H9 (cell line): ENCODE results near the gene PRKCA. TPM values are rescaled to one million over a fixed set of nuclear protein-coding genes. Genes with fewer than 3 reads are reported as not detected.

ENCODE experiments used
- DNase-seq: peaks from one replicate; pipeline ENCODE4 v3.0.0-alpha.2; 2017
- H2AFZ ChIP-seq: one replicate; pipeline ENCODE4 v1.6.1; 2013; ENCODE audit warnings: mild to moderate bottlenecking, low read length, control low read depth, moderate library complexity
- H2AK5ac ChIP-seq: 2 replicates; pipeline ENCODE4 v1.6.1; 2013; ENCODE audit warnings: low read length, control low read depth, mixed read lengths; ENCODE audit not compliant: insufficient read length
- H2BK120ac ChIP-seq: one replicate; pipeline ENCODE4 v1.6.1; 2013; ENCODE audit warnings: low read depth, mild to moderate bottlenecking, low read length, control low read depth, inconsistent platforms; ENCODE audit not compliant: poor library complexity, severe bottlenecking
- H2BK12ac ChIP-seq: 2 replicates; pipeline ENCODE4 v1.6.1; 2013; ENCODE audit warnings: low read length, control low read depth, mixed read lengths, low read depth; ENCODE audit not compliant: insufficient read length
- H2BK15ac ChIP-seq: 2 replicates; pipeline ENCODE4 v1.6.1; 2013; ENCODE audit warnings: low read depth, low read length, control low read depth
- H2BK20ac ChIP-seq: one replicate; pipeline ENCODE4 v1.6.1; 2013; ENCODE audit warnings: low read depth, mild to moderate bottlenecking, low read length, control low read depth, inconsistent platforms; ENCODE audit not compliant: poor library complexity, severe bottlenecking
- H2BK5ac ChIP-seq: 2 replicates; pipeline ENCODE4 v1.6.1; 2013; ENCODE audit warnings: low read length, control low read depth, mixed read lengths; ENCODE audit not compliant: insufficient read length
- H3K14ac ChIP-seq: 2 replicates; pipeline ENCODE4 v1.6.1; 2013; ENCODE audit warnings: low read length, control low read depth; ENCODE audit not compliant: insufficient read depth
- H3K18ac ChIP-seq: 2 replicates; pipeline ENCODE4 v1.6.1; 2013; ENCODE audit warnings: low read depth, mild to moderate bottlenecking, mixed read lengths, low read length, control low read depth; ENCODE audit not compliant: insufficient read length
- H3K23ac ChIP-seq: 2 replicates; pipeline ENCODE4 v1.6.1; 2013; ENCODE audit warnings: low read length, control low read depth, mixed read lengths, low read depth; ENCODE audit not compliant: insufficient read length
- H3K23me2 ChIP-seq: 2 replicates; pipeline ENCODE4 v1.6.1; 2013; ENCODE audit warnings: low read depth, mild to moderate bottlenecking, mixed read lengths, low read length, control low read depth; ENCODE audit not compliant: insufficient read length, poor library complexity, severe bottlenecking
- H3K27ac ChIP-seq: 2 replicates; pipeline ENCODE4 v1.5.1; 2013; ENCODE audit warnings: low read length, control low read depth, mixed read lengths, low read depth; ENCODE audit not compliant: insufficient read length
- H3K27me3 ChIP-seq: 2 replicates; pipeline ENCODE4 v1.6.1; 2013; ENCODE audit warnings: low read length, control low read depth, inconsistent platforms; ENCODE audit not compliant: insufficient read depth
- H3K4ac ChIP-seq: 2 replicates; pipeline ENCODE4 v1.6.1; 2013; ENCODE audit warnings: low read depth, mild to moderate bottlenecking, control low read depth, inconsistent platforms, low read length, moderate library complexity
- H3K4me1 ChIP-seq: 2 replicates; pipeline ENCODE4 v1.6.1; 2013; ENCODE audit warnings: low read length, control low read depth, inconsistent platforms; ENCODE audit not compliant: insufficient read depth
- H3K4me2 ChIP-seq: 2 replicates; pipeline ENCODE4 v1.6.1; 2013; ENCODE audit warnings: low read length, control low read depth, mixed read lengths; ENCODE audit not compliant: insufficient read length, insufficient read depth
- H3K56ac ChIP-seq: 2 replicates; pipeline ENCODE4 v1.6.1; 2013; ENCODE audit warnings: low read depth, mild to moderate bottlenecking, mixed read lengths, low read length, control low read depth; ENCODE audit not compliant: insufficient read length
- H3K79me1 ChIP-seq: 2 replicates; pipeline ENCODE4 v1.6.1; 2013; ENCODE audit warnings: low read depth, mild to moderate bottlenecking, moderate library complexity, low read length, control low read depth, inconsistent platforms; ENCODE audit not compliant: insufficient read depth, poor library complexity, severe bottlenecking
- H3K79me2 ChIP-seq: 2 replicates; pipeline ENCODE4 v1.6.1; 2013; ENCODE audit warnings: low read length, control low read depth, inconsistent platforms; ENCODE audit not compliant: insufficient read depth
- H3K9ac ChIP-seq: 2 replicates; pipeline ENCODE4 v1.6.1; 2013; ENCODE audit warnings: low read length, control low read depth, mixed read lengths; ENCODE audit not compliant: insufficient read length; ENCODE audit errors: extremely low read depth
- H3K9me3 ChIP-seq: one replicate; pipeline ENCODE4 v1.6.1; 2013; ENCODE audit warnings: low read depth, low read length, inconsistent platforms; ENCODE audit not compliant: control insufficient read depth
- H3T11ph ChIP-seq: one replicate; pipeline ENCODE4 v1.6.1; 2013; ENCODE audit warnings: mild to moderate bottlenecking, low read length, control low read depth, inconsistent platforms
- H4K20me1 ChIP-seq: one replicate; pipeline ENCODE4 v1.6.1; 2013; ENCODE audit not compliant: control insufficient read depth, insufficient read length, insufficient read depth
- H4K5ac ChIP-seq: 2 replicates; pipeline ENCODE4 v1.6.1; 2013; ENCODE audit warnings: low read depth, mild to moderate bottlenecking, mixed read lengths, low read length, control low read depth; ENCODE audit not compliant: insufficient read length
- H4K8ac ChIP-seq: replicated peaks from 2 replicates; pipeline ENCODE4 v1.6.1; 2013; ENCODE audit warnings: low read length, control low read depth, mixed read lengths, low read depth; ENCODE audit not compliant: insufficient read length
- H4K91ac ChIP-seq: 2 replicates; pipeline ENCODE4 v1.6.1; 2013; ENCODE audit warnings: low read depth, mild to moderate bottlenecking, moderate library complexity, mixed read lengths, low read length, control low read depth; ENCODE audit not compliant: insufficient read length
- H3K27ac Mint-ChIP-seq, 3 experiments: 2 replicates in 2 of 3; 3 replicates in 1 of 3; pipeline ENCODE4 v1.8.0; 2020 to 2021; ENCODE audit warnings: mixed read lengths in 3 of 3, mild to moderate bottlenecking in 1 of 3, moderate library complexity in 1 of 3
- H3K27me3 Mint-ChIP-seq: 2 replicates; pipeline ENCODE4 v1.8.0; 2021; ENCODE audit warnings: low read depth, mild to moderate bottlenecking, moderate library complexity, mixed read lengths
- H3K36me3 Mint-ChIP-seq, 3 experiments: 2 replicates in 2 of 3; 3 replicates in 1 of 3; pipeline ENCODE4 v1.8.0; 2020 to 2021; ENCODE audit warnings: low read depth in 3 of 3, mixed read lengths in 3 of 3; ENCODE audit not compliant: insufficient read depth in 1 of 3
- H3K4me1 Mint-ChIP-seq, 2 experiments: 2 replicates each; pipeline ENCODE4 v1.8.0; 2020; ENCODE audit warnings: mixed read lengths in 2 of 2
- H3K4me3 Mint-ChIP-seq, 2 experiments: 2 replicates in 1 of 2; 3 replicates in 1 of 2; pipeline ENCODE4 v1.8.0; 2020 to 2021; ENCODE audit warnings: mild to moderate bottlenecking in 2 of 2, mixed read lengths in 2 of 2, moderate library complexity in 1 of 2
- H3K9me3 Mint-ChIP-seq, 2 experiments: 2 replicates in 1 of 2; 3 replicates in 1 of 2; pipeline ENCODE4 v1.8.0; 2020; ENCODE audit warnings: mild to moderate bottlenecking in 2 of 2, mixed read lengths in 2 of 2, moderate library complexity in 1 of 2
- WGBS: extraction: QIAGEN DNeasy Blood & Tissue Kit; methylation state at CpG from one replicate; pipeline ENCODE4 v1.1.7; 2013; ENCODE audit warnings: missing lambda C conversion rate, low lambda C conversion rate, mixed read lengths; ENCODE audit not compliant: insufficient read length; ENCODE audit errors: extremely low coverage; 5-methylcytosine and 5-hydroxymethylcytosine counted together
- total RNA-seq: library from RNA; stranded (reverse); gene quantifications from 2 replicates; pipeline ENCODE4 v1.2.1, GENCODE V29; 2021
- TF ChIP-seq, protein P1 (sequence below): fragments of 200-600 bp; sonication (generic); conservative IDR thresholded peaks from 3 replicates; pipeline ENCODE4 v1.8.0; 2021; ENCODE audit warnings: antibody characterized with exemption, mild to moderate bottlenecking

The PRKCA gene
- total RNA-seq, 1 experiment from 2014 or later, result 10.5 TPM

DNA sequence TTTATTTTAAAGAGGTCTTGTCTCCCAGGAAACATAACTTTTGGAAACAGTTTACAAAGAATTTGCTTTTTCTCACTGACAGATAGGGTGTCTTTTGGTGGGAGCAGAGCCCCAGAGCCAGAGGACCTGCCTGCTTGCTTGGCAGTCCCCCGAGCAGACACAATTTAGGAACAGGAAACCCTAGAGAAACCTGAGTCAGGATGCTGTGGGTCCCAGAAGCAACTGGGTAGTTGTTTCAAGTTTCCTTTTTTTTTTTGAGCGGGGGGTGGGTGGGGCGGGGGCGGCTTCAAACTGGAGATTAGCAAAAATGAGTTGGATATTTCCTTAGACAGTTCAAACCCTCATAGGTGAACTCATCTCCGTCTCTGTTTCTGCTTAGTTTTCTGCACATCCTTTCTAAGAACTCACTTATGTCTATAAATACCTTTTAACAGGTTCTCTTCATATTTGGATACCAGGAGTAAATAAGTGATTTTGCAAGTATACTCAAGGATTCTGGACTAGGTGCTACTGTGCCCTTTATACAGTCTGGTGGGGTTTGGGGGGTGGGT is 135.1 kb downstream of the PRKCA start:
- H3K27ac ChIP-seq, result no peak overlapping the region
- H4K20me1 ChIP-seq, result no peaks in the 10 kb centered on the region
- no peak overlapping the region for H4K91ac ChIP-seq
- no peak overlapping the region for H3K23ac ChIP-seq
- H4K8ac ChIP-seq, result no peak overlapping the region
- no peaks in the 10 kb centered on the region for H3K23me2 ChIP-seq
- no peak overlapping the region for H2BK5ac ChIP-seq
- DNase-seq, result no peak
- Mint-ChIP-seq H3K9me3 (no peaks in the 10 kb centered on the region), H3K27me3 (no peaks in the 10 kb centered on the region), H3K36me3 (no peaks in the 10 kb centered on the region), H3K4me3 (no peak overlapping the region), H3K27ac (no peak overlapping the region), H3K4me1 (peaks cover 5 to 7% of the 10 kb centered on the region in 2 experiments; a peak in 2 of 4 replicates)
- H3K14ac ChIP-seq, result no peak overlapping the region
- H2BK20ac ChIP-seq, result no peak overlapping the region
- no peak overlapping the region for H3K9ac ChIP-seq
- H2BK15ac ChIP-seq, result no peak overlapping the region
- H3K4me2 ChIP-seq, result no peak overlapping the region
- no peaks in the 10 kb centered on the region for H3K79me2 ChIP-seq
- no peak overlapping the region for H3K18ac ChIP-seq
- no peak overlapping the region for H3K4ac ChIP-seq
- H2BK12ac ChIP-seq, result no peak overlapping the region
- H3K4me1 ChIP-seq, result peaks cover 7% of the 10 kb centered on the region
- H2BK120ac ChIP-seq, result no peak overlapping the region
- no peak overlapping the region for H2AK5ac ChIP-seq
- no peaks in the 10 kb centered on the region for H3K79me1 ChIP-seq
- WGBS, result no CpG with 5 or more reads among the region's 5 CpGs
- H3K56ac ChIP-seq, result no peak overlapping the region
- H4K5ac ChIP-seq, result no peak overlapping the region
- no peak overlapping the region for H2AFZ ChIP-seq
- no peak overlapping the region for H3T11ph ChIP-seq
- no peaks in the 10 kb centered on the region for H3K9me3 ChIP-seq
- TF ChIP-seq, protein P1, sequence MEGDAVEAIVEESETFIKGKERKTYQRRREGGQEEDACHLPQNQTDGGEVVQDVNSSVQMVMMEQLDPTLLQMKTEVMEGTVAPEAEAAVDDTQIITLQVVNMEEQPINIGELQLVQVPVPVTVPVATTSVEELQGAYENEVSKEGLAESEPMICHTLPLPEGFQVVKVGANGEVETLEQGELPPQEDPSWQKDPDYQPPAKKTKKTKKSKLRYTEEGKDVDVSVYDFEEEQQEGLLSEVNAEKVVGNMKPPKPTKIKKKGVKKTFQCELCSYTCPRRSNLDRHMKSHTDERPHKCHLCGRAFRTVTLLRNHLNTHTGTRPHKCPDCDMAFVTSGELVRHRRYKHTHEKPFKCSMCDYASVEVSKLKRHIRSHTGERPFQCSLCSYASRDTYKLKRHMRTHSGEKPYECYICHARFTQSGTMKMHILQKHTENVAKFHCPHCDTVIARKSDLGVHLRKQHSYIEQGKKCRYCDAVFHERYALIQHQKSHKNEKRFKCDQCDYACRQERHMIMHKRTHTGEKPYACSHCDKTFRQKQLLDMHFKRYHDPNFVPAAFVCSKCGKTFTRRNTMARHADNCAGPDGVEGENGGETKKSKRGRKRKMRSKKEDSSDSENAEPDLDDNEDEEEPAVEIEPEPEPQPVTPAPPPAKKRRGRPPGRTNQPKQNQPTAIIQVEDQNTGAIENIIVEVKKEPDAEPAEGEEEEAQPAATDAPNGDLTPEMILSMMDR, result no peak
- H3K27me3 ChIP-seq, result no peaks in the 10 kb centered on the region; the same call in 1 of the 2 replicates
